SU-DHL-6 (cell line): ENCODE results near the gene MBNL1.

Source experiments
- H2AFZ ChIP-seq: fragments of 200-600 bp; sonication (generic); 2 replicates; pipeline ENCODE4 v1.6.1; 2014; ENCODE audit warnings: low read depth, mild to moderate bottlenecking, moderate library complexity, mixed read lengths, antibody characterized with exemption, low read length; ENCODE audit not compliant: severe bottlenecking
- H3F3A ChIP-seq: fragments of 200-600 bp; shearing (Covaris generic); 2 replicates; pipeline ENCODE4 v1.6.0; 2016; ENCODE audit warnings: antibody characterized with exemption, mild to moderate bottlenecking; ENCODE audit not compliant: insufficient read depth
- H3K27ac ChIP-seq: fragments of 200-600 bp; sonication (generic); 2 replicates; pipeline ENCODE4 v1.5.1; 2016; ENCODE audit warnings: low read depth, mild to moderate bottlenecking, low read length, moderate library complexity, mixed read lengths
- H3K27me3 ChIP-seq: fragments of 200-600 bp; sonication (generic), shearing (Covaris generic); 2 replicates; pipeline ENCODE4 v1.6.0; 2014; ENCODE audit warnings: mild to moderate bottlenecking, low read length
- H3K36me3 ChIP-seq: fragments of 200-600 bp; sonication (generic); 2 replicates; pipeline ENCODE4 v1.6.1; 2014; ENCODE audit warnings: mild to moderate bottlenecking, low read length, mixed read lengths
- H3K4me2 ChIP-seq: fragments of 300-600, 200-600 bp; shearing (Covaris generic), sonication (generic); 2 replicates; pipeline ENCODE4 v1.6.0; 2014; ENCODE audit warnings: low read length, low read depth, mild to moderate bottlenecking; ENCODE audit not compliant: poor library complexity, severe bottlenecking
- H3K4me3 ChIP-seq: fragments of 200-600 bp; sonication (generic); 2 replicates; pipeline ENCODE4 v1.5.1; 2014; ENCODE audit warnings: antibody characterized with exemption, low read length, mild to moderate bottlenecking, mixed read lengths; ENCODE audit not compliant: insufficient read depth, poor library complexity, severe bottlenecking
- H3K79me2 ChIP-seq: fragments of 200-600 bp; sonication (generic); 2 replicates; pipeline ENCODE4 v1.6.1; 2014; ENCODE audit warnings: mild to moderate bottlenecking, low read length, moderate library complexity; ENCODE audit not compliant: insufficient read depth
- H3K9ac ChIP-seq: fragments of 200-600 bp; sonication (generic); 2 replicates; pipeline ENCODE4 v1.7.0; 2014; ENCODE audit warnings: mild to moderate bottlenecking, low read length
- H3K9me2 ChIP-seq: fragments of 200-600 bp; sonication (generic); replicated peaks from 2 replicates; pipeline ENCODE4 v1.6.1; 2014; ENCODE audit warnings: low read length; ENCODE audit not compliant: insufficient read depth
- H3K9me3 ChIP-seq: fragments of 200-600 bp; sonication (generic); 2 replicates; pipeline ENCODE4 v1.6.1; 2014; ENCODE audit warnings: low read length, mixed read lengths; ENCODE audit not compliant: insufficient read depth
- H4K20me1 ChIP-seq: fragments of 200-600 bp; sonication (generic); 2 replicates; pipeline ENCODE4 v1.6.1; 2014; ENCODE audit warnings: low read depth, mild to moderate bottlenecking, antibody characterized with exemption, low read length, moderate library complexity, mixed read lengths
- EZH2phosphoT487 ChIP-seq: fragments of 200-600 bp; sonication (generic), shearing (Covaris generic); conservative IDR thresholded peaks from 2 replicates; pipeline ENCODE4 v1.6.1; 2018; ENCODE audit warnings: mild to moderate bottlenecking, antibody characterized with exemption, low read length, moderate library complexity, mixed read lengths
- TF ChIP-seq, protein P1 (sequence below): fragments of 200-600 bp; sonication (generic); IDR thresholded peaks from one replicate; pipeline ENCODE4 v1.5.1; 2017; ENCODE audit warnings: antibody characterized with exemption, mild to moderate bottlenecking, low read length, moderate library complexity; ENCODE audit not compliant: insufficient read depth, poor library complexity, severe bottlenecking

The MBNL1 gene

DNA sequence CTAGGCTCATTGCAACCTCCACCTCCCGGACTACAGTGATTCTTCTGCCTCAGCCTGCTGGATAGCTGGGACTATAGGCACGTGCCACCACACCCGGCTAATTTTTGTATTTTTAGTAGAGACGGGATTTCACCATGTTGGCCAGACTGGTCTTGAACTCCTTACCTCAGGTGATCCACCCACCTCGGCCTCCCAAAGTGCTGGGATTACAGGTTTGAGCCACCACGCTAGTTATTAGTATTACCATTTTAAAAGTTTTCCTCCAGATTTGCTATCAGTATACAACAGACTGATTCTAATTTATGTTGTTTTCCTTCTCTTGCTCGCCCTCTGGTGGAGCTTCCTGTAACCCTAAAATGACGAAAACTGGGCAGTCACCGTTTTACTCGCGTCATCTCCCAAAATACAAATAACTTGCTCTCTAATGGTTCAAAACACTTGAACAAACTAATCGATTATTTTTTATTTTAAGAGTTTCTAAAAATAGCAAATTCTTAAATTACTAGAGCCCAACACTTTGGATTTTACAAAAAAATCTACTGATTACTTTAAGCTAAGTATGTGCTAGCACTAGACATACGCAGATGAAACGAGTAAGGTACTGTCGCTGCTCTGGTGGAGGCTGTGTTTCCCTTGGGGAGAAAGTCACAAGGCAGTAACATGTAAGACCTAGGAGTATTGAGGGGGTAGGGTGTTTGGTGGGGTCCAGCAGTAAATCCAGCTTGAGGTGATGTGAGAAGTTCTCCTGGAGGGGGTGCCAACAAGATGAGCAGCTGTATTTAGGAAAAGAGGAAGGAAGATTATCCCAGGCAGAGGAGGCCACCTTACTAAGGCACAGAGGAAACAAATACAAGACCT lies 203.3 kb downstream of the MBNL1 start:
- Histone ChIP-seq H3K4me3 (no peak overlapping the region), H3K9me3 (no peaks in the 10 kb centered on the region), H3K36me3 (peaks cover 2% of the 10 kb centered on the region; the same call in 1 of the 2 replicates), H4K20me1 (no peaks in the 10 kb centered on the region), H3F3A (peaks cover 44% of the 10 kb centered on the region), H2AFZ (no peak overlapping the region), H3K4me2 (peak overlapping the region; percentile 42), H3K27me3 (no peaks in the 10 kb centered on the region), H3K27ac (no peak overlapping the region), H3K9me2 (no peaks in the 10 kb centered on the region), H3K9ac (no peak overlapping the region), H3K79me2 (no peaks in the 10 kb centered on the region)
- no peak for TF ChIP-seq EZH2phosphoT487
- TF ChIP-seq, protein P1, sequence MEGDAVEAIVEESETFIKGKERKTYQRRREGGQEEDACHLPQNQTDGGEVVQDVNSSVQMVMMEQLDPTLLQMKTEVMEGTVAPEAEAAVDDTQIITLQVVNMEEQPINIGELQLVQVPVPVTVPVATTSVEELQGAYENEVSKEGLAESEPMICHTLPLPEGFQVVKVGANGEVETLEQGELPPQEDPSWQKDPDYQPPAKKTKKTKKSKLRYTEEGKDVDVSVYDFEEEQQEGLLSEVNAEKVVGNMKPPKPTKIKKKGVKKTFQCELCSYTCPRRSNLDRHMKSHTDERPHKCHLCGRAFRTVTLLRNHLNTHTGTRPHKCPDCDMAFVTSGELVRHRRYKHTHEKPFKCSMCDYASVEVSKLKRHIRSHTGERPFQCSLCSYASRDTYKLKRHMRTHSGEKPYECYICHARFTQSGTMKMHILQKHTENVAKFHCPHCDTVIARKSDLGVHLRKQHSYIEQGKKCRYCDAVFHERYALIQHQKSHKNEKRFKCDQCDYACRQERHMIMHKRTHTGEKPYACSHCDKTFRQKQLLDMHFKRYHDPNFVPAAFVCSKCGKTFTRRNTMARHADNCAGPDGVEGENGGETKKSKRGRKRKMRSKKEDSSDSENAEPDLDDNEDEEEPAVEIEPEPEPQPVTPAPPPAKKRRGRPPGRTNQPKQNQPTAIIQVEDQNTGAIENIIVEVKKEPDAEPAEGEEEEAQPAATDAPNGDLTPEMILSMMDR = peak; percentile 71

DNA sequence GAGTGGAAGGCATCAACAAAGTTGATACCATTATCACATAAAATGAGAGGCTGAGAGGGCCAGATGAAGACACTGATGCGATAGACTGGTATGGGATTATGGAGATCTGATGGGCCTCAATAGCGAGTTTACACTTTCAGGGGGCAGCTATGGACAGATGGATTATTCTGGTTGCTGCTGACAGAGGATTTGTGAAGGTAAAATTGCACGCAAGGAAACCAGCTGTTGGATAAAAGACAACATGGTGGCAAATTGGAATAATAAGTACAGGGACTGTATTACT lies 203.9 kb downstream of the MBNL1 start:
- no peak overlapping the region for H2AFZ ChIP-seq
- H3K4me3 ChIP-seq = no peak overlapping the region

DNA sequence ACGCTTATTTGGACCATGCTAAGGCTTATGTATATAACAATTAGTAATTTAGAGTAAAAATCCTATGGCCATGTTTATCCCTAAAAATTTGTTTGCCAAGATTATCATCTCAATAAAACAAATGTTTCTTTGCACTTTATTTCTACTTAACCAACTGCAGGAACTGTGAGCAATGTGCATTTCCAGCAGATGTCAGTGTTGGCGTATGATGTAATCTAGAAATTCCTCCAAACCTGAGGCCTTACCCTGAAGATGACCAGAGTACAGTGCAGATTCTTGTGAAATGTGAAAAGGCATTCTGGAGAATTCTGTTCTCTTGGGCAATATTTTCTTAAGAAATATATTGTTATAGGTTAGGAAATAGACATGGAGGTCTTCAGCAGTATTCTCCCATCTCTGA lies 205.9 kb downstream of the MBNL1 start:
- H3K9me2 ChIP-seq = no peaks in the 10 kb centered on the region
- no peaks in the 10 kb centered on the region for H3K36me3 ChIP-seq
- no peaks in the 10 kb centered on the region for H3K27me3 ChIP-seq
- H3K4me2 ChIP-seq = no peak overlapping the region
- no peak overlapping the region for H3K4me3 ChIP-seq
- H3K79me2 ChIP-seq = no peaks in the 10 kb centered on the region
- no peak overlapping the region for H2AFZ ChIP-seq
- no peaks in the 10 kb centered on the region for H4K20me1 ChIP-seq
- no peak overlapping the region for H3K9ac ChIP-seq
- H3K9me3 ChIP-seq = no peaks in the 10 kb centered on the region
- H3K27ac ChIP-seq = no peak overlapping the region
- TF ChIP-seq, protein P1 = peak; percentile 63
- TF ChIP-seq EZH2phosphoT487 = no peak
- peaks cover 20% of the 10 kb centered on the region for H3F3A ChIP-seq

More for the DNA sequence above, 203.9 kb downstream of the MBNL1 start:
- Histone ChIP-seq H3K9me3 (no peaks in the 10 kb centered on the region), H3F3A (peaks cover 38% of the 10 kb centered on the region), H3K79me2 (no peaks in the 10 kb centered on the region), H3K27ac (no peak overlapping the region), H3K9ac (no peak overlapping the region), H3K9me2 (no peaks in the 10 kb centered on the region), H3K36me3 (peaks cover 2% of the 10 kb centered on the region; the same call in 1 of the 2 replicates), H3K27me3 (no peaks in the 10 kb centered on the region), H4K20me1 (no peaks in the 10 kb centered on the region), H3K4me2 (no peak overlapping the region)
- TF ChIP-seq EZH2phosphoT487 = no peak
- TF ChIP-seq, protein P1 = no peak
